Femur (tissue), 1 donor: ENCODE data around the gene ZNF317.
"Not testable (repeated sequence)": the region's sequence is repeated elsewhere in the genome, so short reads cannot be mapped to it uniquely, and the experiment has no call there.

Experiments used
- DNase-seq: peaks from one replicate; pipeline ENCODE4 v3.0.0-alpha.2; 2017

ZNF317 gene

DNA sequence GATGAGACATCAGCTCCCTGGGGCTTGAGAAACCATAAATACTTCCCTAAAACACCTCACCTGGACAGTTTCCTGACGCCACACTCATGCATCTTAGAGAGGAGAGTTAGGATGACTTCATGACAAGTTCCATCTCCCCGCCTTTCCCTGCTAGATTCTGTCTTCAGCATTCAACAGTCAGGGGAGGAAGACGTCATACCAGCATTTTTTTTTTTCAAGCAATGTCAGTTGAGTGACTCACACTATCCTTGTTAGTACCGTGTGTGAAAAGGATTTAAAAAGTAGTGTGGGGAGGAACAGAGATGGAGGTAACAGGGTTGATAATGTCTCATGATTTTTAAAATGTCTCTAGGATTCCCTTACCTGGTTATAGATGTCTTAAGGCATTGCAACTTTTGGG lies 38.7 kb downstream of the ZNF317 start, which contains the start of gene OR7D2:
TSS of gene OR7D2 (plus strand) at position 79 of the 400 bp plus-strand sequence. CDS start 6,803 bp downstream, outside the sequence.
- no peak for DNase-seq

DNA sequence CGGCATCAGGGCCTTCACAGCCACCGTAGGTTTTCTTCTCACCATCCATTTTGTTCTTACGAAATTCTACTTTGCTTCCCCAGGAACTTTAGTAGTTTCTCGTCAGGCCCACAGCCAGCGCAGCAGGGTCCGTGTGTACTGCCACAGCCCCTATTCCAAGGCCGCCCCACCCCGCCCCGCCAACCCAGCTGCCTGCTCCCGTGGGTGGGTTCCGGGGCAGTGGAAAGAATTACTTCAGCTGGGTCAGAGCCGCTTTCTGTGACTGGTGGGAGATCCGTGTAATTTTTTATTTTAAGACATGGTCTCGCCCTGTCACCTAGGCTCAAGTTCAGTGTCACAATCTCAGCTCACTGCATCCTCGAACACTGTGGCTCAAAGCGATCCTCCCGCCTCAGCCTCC lies 42.8 kb downstream of the ZNF317 start:
- DNase-seq: no peak

DNA sequence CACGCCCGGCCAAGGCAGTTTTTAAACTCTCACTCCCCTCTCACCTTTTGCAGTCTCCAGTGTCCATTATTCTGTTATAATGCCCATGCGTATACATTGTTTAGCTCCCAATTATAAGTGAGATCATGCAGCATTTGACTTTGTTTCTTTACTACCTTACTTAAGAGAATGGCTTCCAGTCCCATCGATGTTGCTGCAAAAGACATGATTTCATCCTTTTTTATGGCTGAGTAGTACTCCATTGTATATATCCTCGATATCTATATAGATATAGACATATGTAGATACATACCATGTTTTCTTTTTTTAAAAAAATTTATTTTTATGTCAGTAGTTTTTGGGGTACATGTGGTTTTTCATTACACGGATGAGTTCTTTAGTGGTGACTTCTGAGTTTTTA lies 47.0 kb downstream of the ZNF317 start:
- no peak for DNase-seq

DNA sequence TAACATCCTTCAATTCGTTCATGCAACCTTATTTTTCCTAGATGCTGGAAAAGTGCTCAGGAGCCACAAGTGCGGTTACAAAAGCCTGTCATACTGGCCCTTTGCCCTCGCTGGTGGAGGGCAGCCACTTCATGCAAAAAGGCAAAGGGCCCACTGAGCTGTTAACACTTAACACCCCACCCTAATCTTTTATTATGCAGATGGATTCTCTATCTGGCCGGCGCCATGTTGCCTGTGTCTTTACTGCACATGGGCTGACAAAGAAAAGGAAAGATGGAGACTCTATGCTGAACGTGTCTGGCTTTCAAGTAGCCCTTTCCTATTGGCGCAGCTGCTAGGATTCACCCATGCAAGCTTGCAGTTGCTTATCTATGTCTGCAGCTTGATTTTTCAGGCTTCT lies 49.3 kb downstream of the ZNF317 start:
- no peak for DNase-seq

DNA sequence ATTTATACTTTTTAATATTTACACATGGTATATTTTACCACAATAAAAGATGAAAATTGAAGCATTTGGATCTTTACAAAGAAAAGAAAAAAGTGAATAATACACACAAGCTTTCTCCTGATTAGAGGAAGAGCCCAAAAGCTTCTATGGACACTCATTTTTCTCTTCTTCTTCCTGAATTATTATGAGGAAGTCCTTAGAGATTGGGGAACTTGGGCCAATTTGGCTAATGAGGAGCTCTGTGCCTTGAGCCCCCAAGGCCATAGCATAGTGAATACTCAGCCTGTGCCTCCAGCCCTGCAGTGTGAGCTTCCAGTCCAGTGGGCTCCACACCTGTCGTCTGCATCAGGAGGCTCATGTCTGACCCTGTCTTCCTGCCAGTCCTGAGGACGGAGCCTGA lies 57.8 kb downstream of the ZNF317 start:
- DNase-seq: not testable (repeated sequence)

DNA sequence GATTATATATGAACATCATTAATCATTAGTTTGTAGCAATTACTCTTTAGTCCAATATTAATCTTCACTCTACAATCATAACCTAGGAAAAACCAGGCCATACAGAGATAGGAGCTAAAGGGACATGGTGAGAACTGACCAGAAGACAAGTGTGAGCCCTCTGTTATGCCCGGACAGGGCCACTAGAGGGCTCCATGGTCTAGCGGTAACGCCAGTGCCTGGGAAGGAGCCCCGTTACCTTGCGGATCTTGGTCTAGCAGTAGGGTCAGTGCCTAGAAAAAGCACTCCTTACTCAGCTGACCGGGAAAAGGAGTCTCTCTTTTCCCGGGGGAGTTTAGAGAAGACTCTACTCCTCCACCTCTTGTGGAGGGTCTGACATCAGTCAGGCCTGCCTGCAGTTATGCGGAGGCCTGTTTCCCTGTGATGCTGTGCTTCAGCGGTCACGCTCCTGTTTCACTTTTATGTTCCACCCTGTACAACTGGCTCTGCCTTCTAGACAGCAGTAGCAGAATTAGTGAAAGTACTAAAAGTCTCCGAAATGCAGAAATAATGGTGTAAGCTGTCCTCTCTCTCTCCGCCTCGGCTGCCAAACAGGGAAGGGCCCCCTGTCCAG lies 65.4 kb downstream of the ZNF317 start:
- peak; percentile 81 for DNase-seq
